H1 (cell line): ENCODE results near the gene SLC12A5. TPM values are rescaled to one million over a fixed set of nuclear protein-coding genes. Genes with fewer than 3 reads are reported as not detected.

Source experiments
- SIN3A ChIP-seq, 2 experiments: IDR thresholded peaks in 1 of 2; conservative IDR thresholded peaks in 1 of 2; 2 replicates each; pipeline ENCODE4 v1.6.1; 2011 to 2012; ENCODE audit warnings: low read length in 2 of 2, improper control_type of control experiment in 1 of 2, low read depth in 1 of 2, mild to moderate bottlenecking in 1 of 2
- polyA plus RNA-seq, 7 experiments: library from polyadenylated mRNA; depleted of rRNA in 3 of 7; stranded (reverse) in 5 of 7; unstranded in 2 of 7; fragments of >200 nt in 5 of 7; fragments of 200-250 nt in 2 of 7; gene quantifications; 1 replicate in 5 of 7; 2 replicates in 1 of 7; 4 replicates in 1 of 7; pipeline versions ENCODE4 v1.2.1 to v1.2.3, GENCODE V29; 2011 to 2013; ENCODE audit warnings: missing spikeins in 2 of 7, mixed read lengths in 2 of 7
- total RNA-seq: library from RNA; stranded (reverse); fragmentation: NEBNext Ultra II Directional; extraction: Animal tissue kit (Norgen Biotek cat#: 25700); gene quantifications from 2 replicates; pipeline ENCODE4 v1.2.1, GENCODE V29; 2021

Gene SLC12A5
- total and polyA plus RNA-seq, 2 of the 8 experiments (the other 6 are each of a cell fraction or from before 2014, with no cell fraction given) = 1.9 to 7.3 TPM

GRCh38 chr20:46077642-46078305 is 48.8 kb downstream of the SLC12A5 start (continued):
- TF ChIP-seq SIN3A (conservative IDR thresholded peaks at IDR 0.05 in 1 of 2, IDR thresholded peaks at IDR 0.05 in 1 of 2; ENCODE audit: low read depth in 1 of 2, low read length in 2 of 2) = no peak
